HG02678 (cell line): ENCODE data around the gene TXNRD2.

Source experiments
- ATAC-seq: cut with Tn5 transposase; IDR thresholded peaks from one replicate; pipeline ENCODE4 v1.9.1; 2021; ENCODE audit warnings: mild to moderate bottlenecking, moderate library complexity; ENCODE audit not compliant: unreplicated experiment

Gene TXNRD2

GRCh38 chr22:19980766-19981165 lies 39.1 kb upstream of the TXNRD2 start:
- ATAC-seq, result no peak

GRCh38 chr22:19979712-19980493 lies 38.3 kb upstream of the TXNRD2 start:
- ATAC-seq, result no peak

GRCh38 chr22:19978748-19979147 lies 37.1 kb upstream of the TXNRD2 start:
- ATAC-seq, result no peak

- ATAC-seq, result no peak
These were observed 36.0 kb upstream of the TXNRD2 start for GRCh38 chr22:19977296-19978243.

- ATAC-seq, result no peak
These were observed 35.1 kb upstream of the TXNRD2 start for GRCh38 chr22:19976671-19977070.

- no peak for ATAC-seq
These were observed 34.1 kb upstream of the TXNRD2 start for GRCh38 chr22:19975707-19976035.

- no peak for ATAC-seq
These were observed 33.5 kb upstream of the TXNRD2 start for GRCh38 chr22:19974935-19975706.

- no peak for ATAC-seq
These were observed 32.7 kb upstream of the TXNRD2 start for GRCh38 chr22:19974268-19974861.

- no peak for ATAC-seq
These were observed 32.1 kb upstream of the TXNRD2 start for GRCh38 chr22:19973551-19974267.

GRCh38 chr22:19972652-19973550 lies 31.3 kb upstream of the TXNRD2 start:
- ATAC-seq, result no peak

- no peak for ATAC-seq
These were observed 30.6 kb upstream of the TXNRD2 start for GRCh38 chr22:19972251-19972650.

- ATAC-seq, result no peak
These were observed 29.9 kb upstream of the TXNRD2 start for GRCh38 chr22:19971276-19972124.

GRCh38 chr22:19970479-19971275 lies 29.1 kb upstream of the TXNRD2 start:
- no peak for ATAC-seq

- ATAC-seq, result no peak
These were observed 28.4 kb upstream of the TXNRD2 start for GRCh38 chr22:19970031-19970478.

- ATAC-seq, result no peak
These were observed 27.7 kb upstream of the TXNRD2 start for GRCh38 chr22:19969141-19969928.

GRCh38 chr22:19968450-19968891 lies 26.9 kb upstream of the TXNRD2 start:
- ATAC-seq, result no peak
